Fibroblast of lung (primary cell): ENCODE measurements around the gene ARHGAP18.

Source experiments
- EZH2 ChIP-seq: IDR thresholded peaks from 2 replicates; pipeline ENCODE4 v1.5.1; 2012; ENCODE audit warnings: low read length, control low read depth, mild to moderate bottlenecking; ENCODE audit errors: missing control alignments
- TF ChIP-seq, protein P1 (sequence below), 2 donors: IDR thresholded peaks in 1 of 2; conservative IDR thresholded peaks in 1 of 2; 1 replicate in 1 of 2; 2 replicates in 1 of 2; pipeline ENCODE4 v1.5.1; 2011 to 2012; ENCODE audit warnings: low read length in 2 of 2, control low read depth in 1 of 2, inconsistent platforms in 1 of 2, low read depth in 1 of 2, mild to moderate bottlenecking in 1 of 2

- TF ChIP-seq, protein P1, sequence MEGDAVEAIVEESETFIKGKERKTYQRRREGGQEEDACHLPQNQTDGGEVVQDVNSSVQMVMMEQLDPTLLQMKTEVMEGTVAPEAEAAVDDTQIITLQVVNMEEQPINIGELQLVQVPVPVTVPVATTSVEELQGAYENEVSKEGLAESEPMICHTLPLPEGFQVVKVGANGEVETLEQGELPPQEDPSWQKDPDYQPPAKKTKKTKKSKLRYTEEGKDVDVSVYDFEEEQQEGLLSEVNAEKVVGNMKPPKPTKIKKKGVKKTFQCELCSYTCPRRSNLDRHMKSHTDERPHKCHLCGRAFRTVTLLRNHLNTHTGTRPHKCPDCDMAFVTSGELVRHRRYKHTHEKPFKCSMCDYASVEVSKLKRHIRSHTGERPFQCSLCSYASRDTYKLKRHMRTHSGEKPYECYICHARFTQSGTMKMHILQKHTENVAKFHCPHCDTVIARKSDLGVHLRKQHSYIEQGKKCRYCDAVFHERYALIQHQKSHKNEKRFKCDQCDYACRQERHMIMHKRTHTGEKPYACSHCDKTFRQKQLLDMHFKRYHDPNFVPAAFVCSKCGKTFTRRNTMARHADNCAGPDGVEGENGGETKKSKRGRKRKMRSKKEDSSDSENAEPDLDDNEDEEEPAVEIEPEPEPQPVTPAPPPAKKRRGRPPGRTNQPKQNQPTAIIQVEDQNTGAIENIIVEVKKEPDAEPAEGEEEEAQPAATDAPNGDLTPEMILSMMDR (conservative IDR thresholded peaks at IDR 0.05 in 1 of 2, IDR thresholded peaks at IDR 0.05 in 1 of 2; ENCODE audit: low read depth in 1 of 2, low read length in 2 of 2) = no peak
- no peak for TF ChIP-seq EZH2
Observed at GRCh38 chr6:129632172-129632613, 77.8 kb downstream of the ARHGAP18 start.
